Endothelial cell of umbilical vein (primary cell): Measurements from ENCODE around the gene SLC51B. TPM values are rescaled to one million over a fixed set of nuclear protein-coding genes. Genes with fewer than 3 reads are reported as not detected.

Source experiments
- BruUV-seq: library from RNA; stranded (reverse); fragments of 400-500 nt; replicated peaks from 2 replicates; lab custom pipeline; 2021; lab: Mats Ljungman, UMichigan
- CTCF ChIA-PET: fragments of 300-600, 350-600 bp; sonication (Branson Sonifier 250); formaldehyde crosslinking; loops from one replicate; lab custom pipeline; 2021; ENCODE audit warnings: antibody characterized with exemption, inconsistent platforms; lab: Charles Lee
- POLR2A ChIA-PET: fragments of 300-600, 350-600 bp; sonication (Branson Sonifier 250); formaldehyde crosslinking; loops from one replicate; lab custom pipeline; 2021; ENCODE audit warnings: antibody characterized with exemption, inconsistent platforms; lab: Charles Lee
- DNase-seq: peaks from one replicate; pipeline ENCODE4 v3.0.0-alpha.2; 2011; ENCODE audit warnings: low read depth, low spot score
- FAIRE-seq: peaks from 2 replicates; lab custom pipeline; 2011; peaks lifted over from hg19 to GRCh38; lab: Jason Lieb, UNC
- H2AFZ ChIP-seq: 2 replicates; pipeline ENCODE4 v1.6.0; 2012; ENCODE audit warnings: low read depth, low read length, control low read depth, inconsistent platforms
- H3K27ac ChIP-seq: 2 replicates; pipeline ENCODE4 v1.5.1; 2011; ENCODE audit warnings: low read depth, mild to moderate bottlenecking, control low read depth, low read length, moderate library complexity; ENCODE audit not compliant: insufficient read depth
- H3K27me3 ChIP-seq, 2 experiments: 2 replicates each; pipeline versions ENCODE4 v1.6.0 to v1.6.1; 2011; ENCODE audit warnings: low read length in 2 of 2, mixed read lengths in 1 of 2; ENCODE audit not compliant: control insufficient read depth in 2 of 2, insufficient read depth in 2 of 2
- H3K36me3 ChIP-seq, 2 experiments: 2 replicates in 1 of 2; 3 replicates in 1 of 2; pipeline ENCODE4 v1.5.1; 2011; ENCODE audit warnings: low read length in 2 of 2, mild to moderate bottlenecking in 1 of 2, moderate library complexity in 1 of 2; ENCODE audit not compliant: control insufficient read depth in 2 of 2, insufficient read depth in 2 of 2; ENCODE audit errors: extremely low read depth in 1 of 2
- H3K4me1 ChIP-seq: 3 replicates; pipeline ENCODE4 v1.5.1; 2011; ENCODE audit warnings: mild to moderate bottlenecking, low read length; ENCODE audit not compliant: control insufficient read depth, insufficient read depth; ENCODE audit errors: extremely low read depth
- H3K4me2 ChIP-seq: 2 replicates; pipeline ENCODE4 v1.6.1; 2011; ENCODE audit warnings: low read length, control low read depth, mixed read lengths; ENCODE audit not compliant: insufficient read depth
- H3K4me3 ChIP-seq, 3 experiments: fragments of 200-600 bp in 1 of 3; sonication (generic), shearing (Covaris generic) in 1 of 3; replicated peaks in 1 of 3; 2 replicates each; pipeline ENCODE4 v1.5.1; 2011 to 2016; ENCODE audit warnings: control low read depth in 3 of 3, low read length in 3 of 3, mild to moderate bottlenecking in 2 of 3, inconsistent platforms in 1 of 3, low read depth in 1 of 3, moderate library complexity in 1 of 3; ENCODE audit not compliant: insufficient read depth in 1 of 3
- H3K79me2 ChIP-seq: 2 replicates; pipeline ENCODE4 v1.6.0; 2012; ENCODE audit warnings: low read length, inconsistent platforms; ENCODE audit not compliant: control insufficient read depth, insufficient read depth
- H3K9ac ChIP-seq: replicated peaks from 2 replicates; pipeline ENCODE3; 2011; ENCODE audit warnings: low read length, control low read depth; ENCODE audit not compliant: insufficient read depth; ENCODE audit errors: extremely low read depth
- H3K9me1 ChIP-seq: replicated peaks from 3 replicates; pipeline ENCODE4 v1.6.0; 2011; ENCODE audit warnings: mild to moderate bottlenecking, low read length; ENCODE audit not compliant: control insufficient read depth, insufficient read depth; ENCODE audit errors: extremely low read depth
- H3K9me3 ChIP-seq: replicated peaks from 2 replicates; pipeline ENCODE4 v1.5.1; 2012; ENCODE audit warnings: low read length, inconsistent platforms; ENCODE audit not compliant: control insufficient read depth, insufficient read depth
- H4K20me1 ChIP-seq: replicated peaks from 2 replicates; pipeline ENCODE3; 2011; ENCODE audit warnings: mild to moderate bottlenecking, low read length; ENCODE audit not compliant: control insufficient read depth, insufficient read depth; ENCODE audit errors: extremely low read depth
- CTCF ChIP-seq, 2 donors: IDR thresholded peaks; 1 replicate in 1 of 2; 2 replicates in 1 of 2; pipeline ENCODE4 v1.5.1; 2011; ENCODE audit warnings: low read length in 2 of 2, mild to moderate bottlenecking in 2 of 2, moderate library complexity in 2 of 2, control low read depth in 1 of 2, inconsistent platforms in 1 of 2, low read depth in 1 of 2; ENCODE audit not compliant: insufficient read depth in 1 of 2; ENCODE audit errors: extremely low read depth in 1 of 2
- EZH2 ChIP-seq: IDR thresholded peaks from 2 replicates; pipeline ENCODE4 v1.6.1; 2012; ENCODE audit warnings: borderline replicate concordance, low read depth, mild to moderate bottlenecking, moderate library complexity, low read length, inconsistent platforms; ENCODE audit not compliant: severe bottlenecking
- FOS ChIP-seq: IDR thresholded peaks from 2 replicates; pipeline ENCODE4 v1.6.1; 2011; ENCODE audit warnings: mild to moderate bottlenecking, low read length, moderate library complexity, borderline replicate concordance; ENCODE audit not compliant: insufficient read depth
- GATA2 ChIP-seq: IDR thresholded peaks from 2 replicates; pipeline ENCODE4 v1.7.0; 2011; ENCODE audit warnings: low read depth, mild to moderate bottlenecking, moderate library complexity, mixed read lengths, low read length; ENCODE audit not compliant: insufficient read length, insufficient read depth
- JUN ChIP-seq: IDR thresholded peaks from 2 replicates; pipeline ENCODE4 v1.6.1; 2011; ENCODE audit warnings: borderline replicate concordance, low read depth; ENCODE audit not compliant: insufficient read length, insufficient read depth
- MAX ChIP-seq: IDR thresholded peaks from 2 replicates; pipeline ENCODE4 v1.6.1; 2011; ENCODE audit not compliant: insufficient read depth, insufficient read length
- MYC ChIP-seq: IDR thresholded peaks from one replicate; pipeline ENCODE4 v1.6.1; 2011; ENCODE audit warnings: mild to moderate bottlenecking, low read depth, low read length
- POLR2A ChIP-seq: IDR thresholded peaks from 2 replicates; pipeline ENCODE4 v1.6.1; 2012; ENCODE audit warnings: low read depth, mild to moderate bottlenecking, control low read depth, low read length
- POLR2AphosphoS5 ChIP-seq: IDR thresholded peaks from 2 replicates; pipeline ENCODE4 v1.6.1; 2012; ENCODE audit warnings: low read depth, mild to moderate bottlenecking, control low read depth, low read length, moderate library complexity; ENCODE audit not compliant: insufficient read depth
- dilution Hi-C: fragments of 300-500 bp; cut with MboI; formaldehyde crosslinking; loops from one replicate; pipeline ENCODE4 v1.15.0; 2019; ENCODE audit warnings: low sequenced_read_pairs; ENCODE audit not compliant: extremely low pct_ligation_motif_present
- intact Hi-C: fragments of 100-400 bp; cut with micrococcal nuclease; formaldehyde crosslinking; loops from one replicate; pipeline ENCODE4 v1.10.0; 2022
- polyA plus RNA-seq, 4 experiments: library from polyadenylated mRNA; depleted of rRNA in 3 of 4; stranded (reverse) in 3 of 4; unstranded in 1 of 4; fragments of >200 nt; gene quantifications; 2 replicates each; pipeline versions ENCODE4 v1.2.1 to v1.2.3, GENCODE V29; 2011 to 2012; ENCODE audit warnings: missing spikeins in 1 of 4
- total RNA-seq: library from RNA; stranded (reverse); gene quantifications from 2 replicates; pipeline ENCODE4 v1.2.3, GENCODE V29; 2021

Gene SLC51B
- total and polyA plus RNA-seq, 2 donors (not counting 3 experiments of a cell fraction or from before 2014, with no cell fraction given), result not detected

DNA sequence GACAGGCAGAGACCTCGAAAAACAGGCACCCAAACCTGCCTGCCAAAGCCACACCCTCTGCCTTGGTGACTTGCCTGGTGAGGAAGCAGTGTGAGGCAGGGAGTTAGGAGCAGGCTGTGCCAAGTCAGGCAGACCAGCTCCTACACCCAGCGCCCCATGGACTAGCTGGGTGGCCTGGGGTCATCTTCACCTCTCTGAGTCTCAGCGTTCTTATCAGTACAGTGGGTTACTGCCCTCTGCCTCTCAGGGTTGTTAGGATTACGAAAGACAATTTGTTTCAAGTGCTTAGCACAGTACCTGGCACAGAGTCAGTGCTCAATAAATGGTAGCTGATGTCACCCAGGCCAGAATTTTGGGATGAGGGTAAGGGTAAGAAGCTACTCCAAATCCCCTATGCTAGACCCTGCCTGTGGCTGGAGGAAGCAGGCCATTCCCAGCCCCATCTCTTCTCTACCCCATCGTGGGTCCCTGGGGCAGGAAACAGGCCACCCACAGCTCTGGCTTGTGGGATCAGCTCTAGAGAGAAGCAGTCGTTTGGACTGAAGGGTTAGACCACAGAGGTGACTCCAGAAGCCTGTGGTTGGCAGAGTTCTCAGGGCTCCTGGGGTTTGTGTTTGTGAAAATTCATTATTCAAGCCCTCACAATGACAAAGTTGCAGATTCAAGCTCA, 10.1 kb downstream of the SLC51B start:
- DNase-seq, result no peak
- no peak overlapping the region for H3K4me3 ChIP-seq
- no peak overlapping the region for H2AFZ ChIP-seq
- no peaks in the 10 kb centered on the region for H3K9me3 ChIP-seq
- H3K9ac ChIP-seq, result no peak overlapping the region
- no TSS peak for BruUV-seq
- TF ChIP-seq CTCF (IDR thresholded peaks at IDR 0.05; ENCODE audit: extremely low read depth in 1 of 2, insufficient read depth in 1 of 2, low read depth in 1 of 2, low read length in 2 of 2), result no peak
- no peak for TF ChIP-seq MAX
- no peak for TF ChIP-seq POLR2A
- no peak for TF ChIP-seq JUN
- no peak for TF ChIP-seq MYC
- TF ChIP-seq FOS, result no peak
- no peak for TF ChIP-seq GATA2
- TF ChIP-seq EZH2, result no peak
- no peak for TF ChIP-seq POLR2AphosphoS5
- H3K27me3 ChIP-seq, result no peaks in the 10 kb centered on the region
- H3K36me3 ChIP-seq, result no peaks in the 10 kb centered on the region
- dilution Hi-C loops, result no loop called here
- intact Hi-C loops, result loop anchor here (2.0 kb wide), 2 partner anchors 133 to 241 kb away; partner anchors contain the start of gene RNU5A-1
- ChIA-PET POLR2A (no interaction called here), CTCF (interaction anchor here (0.8 to 7.2 kb wide), 14 partner anchors 11 to 243 kb away, joined by 3 to 89 read pairs (median 5); partner anchors contain the start of genes KBTBD13 and RASL12)
- H3K27ac ChIP-seq, result no peak overlapping the region
- no peaks in the 10 kb centered on the region for H3K9me1 ChIP-seq
- H3K4me2 ChIP-seq, result no peak overlapping the region
- no peaks in the 10 kb centered on the region for H3K79me2 ChIP-seq
- H3K4me1 ChIP-seq, result peaks cover 2% of the 10 kb centered on the region
- FAIRE-seq, result no peak
- no peaks in the 10 kb centered on the region for H4K20me1 ChIP-seq
